Fibroblast of skin of right quadriceps (primary cell): ENCODE results near the gene CFAP61.
A peak's percentile ranks its signal among the peaks of the same experiment; 100 is the strongest.

Experiments
- DNase-seq: peaks from one replicate; pipeline ENCODE4 v3.0.0-alpha.2; 2013

CFAP61 gene

GRCh38 chr20:20188647-20189046, 136.3 kb downstream of the CFAP61 start:
- no peak for DNase-seq

GRCh38 chr20:20192366-20192765, 140.0 kb downstream of the CFAP61 start:
- DNase-seq: no peak

DNA sequence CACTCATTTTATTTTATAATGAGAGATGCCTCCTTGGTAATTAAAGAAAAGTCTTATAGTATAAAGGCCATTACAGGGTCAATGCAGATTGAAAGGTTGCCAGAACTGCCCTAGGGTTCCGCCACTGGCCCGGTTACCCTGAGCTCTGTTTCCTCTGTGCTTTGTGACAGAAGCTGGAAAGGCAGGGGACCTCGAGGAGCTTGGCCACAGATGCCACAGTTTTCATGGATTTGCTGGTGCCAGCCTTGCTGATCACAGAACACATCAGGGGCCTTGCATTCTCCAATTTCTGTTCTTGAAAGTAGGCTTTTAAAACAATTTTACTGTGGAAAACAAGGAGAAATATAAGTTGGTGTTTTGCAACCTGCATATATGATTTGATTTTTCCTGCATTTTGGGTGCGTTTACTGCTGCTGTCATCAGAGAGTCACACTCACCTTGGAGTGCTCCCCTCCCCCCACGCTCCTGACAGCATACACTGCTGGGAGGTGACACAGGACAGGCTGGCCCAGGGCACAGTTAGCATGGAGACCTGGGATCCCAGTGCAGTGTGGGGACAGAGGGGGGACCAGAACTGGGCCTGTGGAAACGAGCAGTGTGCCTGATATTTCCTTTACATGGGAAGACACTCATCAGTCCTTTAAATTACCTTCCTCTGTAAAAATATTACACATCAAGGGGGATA, 142.8 kb downstream of the CFAP61 start:
- DNase-seq: no peak

DNA sequence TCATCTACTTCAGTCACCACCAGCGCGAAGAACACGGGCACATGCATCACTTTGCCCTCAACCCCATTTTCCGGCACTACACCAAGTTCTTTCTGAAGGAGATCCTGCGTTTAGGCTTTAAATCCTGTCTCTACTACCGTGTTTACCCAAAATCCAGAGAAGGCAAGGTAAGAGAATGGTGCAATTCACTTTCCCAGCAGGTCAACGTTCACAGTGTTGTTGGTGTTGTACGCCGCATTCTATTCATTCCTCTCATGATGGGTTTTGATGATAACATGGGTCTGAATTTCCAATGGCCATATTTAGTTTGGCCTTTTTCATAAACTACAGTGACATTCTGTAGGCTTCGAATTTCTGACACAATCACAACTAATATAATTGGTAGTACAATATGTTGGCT, 144.3 kb downstream of the CFAP61 start:
- no peak for DNase-seq

- no peak for DNase-seq
Measured at GRCh38 chr20:20198011-20198410, 145.7 kb downstream of the CFAP61 start.

- DNase-seq: no peak
Measured at GRCh38 chr20:20199361-20200160, 147.2 kb downstream of the CFAP61 start.

GRCh38 chr20:20201124-20201523, 148.8 kb downstream of the CFAP61 start:
- DNase-seq: no peak

DNA sequence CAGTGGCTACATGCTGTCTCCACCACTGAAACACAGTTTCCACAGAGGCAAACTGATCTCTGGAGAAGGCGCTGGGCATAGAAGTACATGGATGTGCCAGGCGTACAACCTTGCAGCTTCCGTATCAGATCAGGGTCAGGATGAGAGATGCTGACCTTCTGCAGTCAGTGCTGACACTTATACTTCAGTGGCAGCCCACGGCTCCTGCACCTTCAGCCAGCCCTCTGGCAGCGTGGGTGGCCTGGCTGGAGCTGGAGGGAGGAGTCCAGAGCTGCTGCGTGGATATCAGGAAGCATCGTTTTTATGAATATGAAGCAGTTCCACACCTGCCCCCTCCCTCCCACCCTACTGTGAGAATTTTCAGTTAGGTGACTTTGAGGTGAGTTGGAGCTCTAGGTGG, 149.3 kb downstream of the CFAP61 start:
- DNase-seq: no peak

GRCh38 chr20:20202768-20203167, 150.4 kb downstream of the CFAP61 start:
- no peak for DNase-seq

DNA sequence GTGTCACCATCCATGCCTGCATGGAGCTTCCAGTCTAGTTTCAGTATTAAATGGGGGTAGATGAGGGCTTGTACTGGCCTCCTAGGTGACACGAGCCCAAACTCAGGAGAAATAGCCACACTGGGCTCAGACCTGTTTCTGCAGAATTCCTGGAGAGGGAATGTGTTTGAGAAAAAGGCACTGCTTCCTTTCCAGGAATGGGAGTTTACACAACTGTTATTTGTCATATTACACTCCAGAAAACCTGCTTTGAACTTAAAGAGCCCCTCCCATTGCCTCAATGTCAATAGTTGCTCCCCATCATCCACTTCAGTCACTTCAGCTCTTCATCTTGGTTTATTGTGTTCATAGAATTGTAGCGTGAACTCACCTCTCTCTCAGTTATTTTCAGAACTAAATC, 151.5 kb downstream of the CFAP61 start:
- DNase-seq: no peak

DNA sequence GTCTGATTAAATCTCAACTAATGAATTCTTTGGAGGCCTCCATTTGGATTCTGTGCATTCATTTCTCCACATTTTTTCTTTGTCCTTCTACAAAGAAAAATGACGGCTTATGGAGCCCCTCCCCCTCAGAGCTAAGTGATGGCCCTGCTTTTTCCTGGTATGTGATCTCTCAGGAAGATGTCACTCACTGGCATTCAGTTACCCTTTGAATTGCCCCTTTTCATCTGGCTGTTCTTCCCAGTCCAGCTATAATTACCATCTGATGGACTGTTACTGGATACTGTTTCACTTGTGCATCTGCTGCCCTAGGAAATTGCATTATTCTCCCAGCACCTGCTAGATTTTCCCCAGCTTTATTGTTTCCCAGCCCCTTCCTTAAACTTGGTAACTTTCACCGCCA, 151.9 kb downstream of the CFAP61 start:
- DNase-seq: no peak

DNA sequence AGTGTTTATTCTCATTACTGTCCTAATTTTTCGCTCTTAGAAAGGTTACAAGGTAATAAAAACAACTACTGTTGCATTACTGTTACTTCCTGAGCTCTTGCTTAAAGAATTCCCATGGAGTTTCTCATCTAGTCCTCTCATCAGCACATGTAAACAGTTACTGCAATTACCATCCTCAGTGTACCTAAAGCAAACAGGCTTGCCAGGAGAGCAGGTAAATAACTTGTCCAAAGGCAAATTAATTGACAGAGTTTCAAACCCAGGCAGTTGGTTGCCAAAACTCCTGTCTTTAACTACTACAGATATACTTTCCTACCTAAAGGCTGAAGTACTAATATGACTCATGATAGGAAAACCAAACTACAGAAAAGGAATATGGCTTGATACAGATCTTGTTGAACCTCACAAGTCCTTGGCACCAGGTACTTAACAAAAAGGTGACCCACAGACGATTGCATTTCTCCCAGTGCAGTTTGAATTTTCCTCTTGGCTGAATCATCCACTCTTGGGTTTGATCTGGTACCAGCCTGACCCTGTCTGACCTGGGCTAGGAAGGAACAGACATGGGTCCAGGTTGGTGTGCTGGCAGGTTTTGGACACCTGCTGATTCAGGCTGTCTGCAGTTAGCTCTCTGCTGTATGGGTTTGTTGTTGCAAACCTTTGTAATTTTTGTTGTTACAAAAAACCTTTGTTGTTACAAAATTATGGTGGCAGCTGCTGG, 153.0 kb downstream of the CFAP61 start:
- DNase-seq: no peak

- DNase-seq: no peak
Measured at GRCh38 chr20:20205862-20206236, 153.5 kb downstream of the CFAP61 start.

GRCh38 chr20:20206788-20207187, 154.5 kb downstream of the CFAP61 start:
- no peak for DNase-seq

GRCh38 chr20:20207291-20207690, 155.0 kb downstream of the CFAP61 start:
- DNase-seq: no peak

DNA sequence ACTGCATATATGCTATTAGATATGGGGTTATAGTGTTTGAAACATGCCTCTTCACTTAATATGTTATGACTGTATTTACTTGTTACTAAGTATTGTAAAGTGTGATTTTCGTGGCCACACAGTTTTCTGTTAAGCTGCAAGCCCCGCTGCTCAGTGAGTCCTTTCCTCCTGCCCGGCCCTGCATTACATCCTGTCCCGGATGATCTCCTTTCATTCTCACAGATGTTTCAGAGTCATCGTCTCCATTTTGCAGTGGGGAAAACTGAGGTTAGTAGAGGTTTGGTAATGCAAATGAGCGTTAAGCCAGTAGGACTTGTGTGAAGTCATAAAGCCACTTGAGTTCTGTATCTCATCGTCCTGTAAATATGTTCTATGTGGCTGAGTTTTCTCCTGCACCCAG, 155.5 kb downstream of the CFAP61 start:
- no peak for DNase-seq

DNA sequence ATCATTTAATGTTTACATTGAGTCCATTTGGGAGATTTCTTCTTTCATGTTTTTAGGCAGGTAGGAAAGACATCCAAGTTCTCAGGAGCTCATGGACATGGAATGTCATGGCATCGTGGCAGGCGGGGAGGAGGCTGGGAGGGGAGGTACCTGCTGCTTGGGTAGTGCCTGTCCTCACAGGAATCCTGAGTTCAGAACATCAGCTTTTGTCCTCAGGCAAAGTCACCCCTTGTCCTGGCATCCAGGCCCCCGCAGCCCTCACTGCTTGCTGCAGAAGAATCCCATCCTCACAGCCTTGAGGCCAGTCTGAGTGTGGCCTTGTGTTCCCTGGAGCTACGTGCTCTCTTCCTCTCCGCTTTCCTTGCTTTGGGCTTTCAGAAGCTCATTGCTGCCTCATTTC, 157.4 kb downstream of the CFAP61 start:
- no peak for DNase-seq

DNA sequence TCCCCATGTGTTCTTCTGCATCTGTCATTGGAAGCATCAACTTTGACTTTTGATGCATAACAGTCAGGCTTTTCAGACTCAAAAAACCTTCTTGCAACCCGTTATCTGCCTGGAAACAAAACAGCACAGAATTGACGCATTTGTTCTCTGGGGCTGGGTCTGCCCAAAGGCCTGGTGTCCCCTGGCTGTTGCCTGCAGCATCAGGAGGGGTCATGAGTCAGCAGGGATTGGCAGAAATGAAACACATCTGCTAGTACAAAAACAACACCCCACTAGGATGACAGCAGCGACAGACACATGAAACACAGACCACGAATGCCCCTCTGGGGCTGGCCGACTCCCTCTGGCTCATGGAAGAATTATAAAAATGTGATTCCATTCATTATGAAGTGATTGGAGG, 158.0 kb downstream of the CFAP61 start:
- no peak for DNase-seq

- DNase-seq: no peak
Measured at GRCh38 chr20:20210943-20211273, 158.6 kb downstream of the CFAP61 start.

GRCh38 chr20:20211274-20211987, 159.1 kb downstream of the CFAP61 start:
- DNase-seq: peak; percentile 10

DNA sequence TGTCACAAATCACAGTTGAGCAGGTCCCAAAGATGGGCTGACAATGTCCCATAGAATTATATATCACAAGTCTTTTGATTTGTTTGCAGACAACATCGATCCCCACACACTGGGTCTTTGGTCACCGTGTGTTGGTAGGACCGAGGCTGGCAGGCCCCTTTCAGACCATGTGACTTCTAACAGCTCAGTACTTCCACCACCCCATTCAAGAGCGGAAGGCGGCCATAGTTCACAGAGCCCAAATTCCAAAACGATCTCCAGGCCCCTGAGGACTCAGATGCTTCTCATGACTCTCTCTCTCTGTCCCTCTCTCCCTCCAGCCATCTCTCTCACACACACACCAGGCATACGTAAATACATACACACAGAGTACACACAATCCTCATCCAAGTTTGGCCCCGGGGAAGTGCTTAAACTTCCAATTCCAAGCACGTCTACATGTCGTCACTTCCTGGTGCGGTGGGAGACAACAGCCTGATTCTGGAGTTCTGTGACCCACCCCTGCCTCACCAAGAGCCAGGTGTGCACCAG, 159.7 kb downstream of the CFAP61 start:
- DNase-seq: no peak

GRCh38 chr20:20212675-20213096, 160.4 kb downstream of the CFAP61 start:
- no peak for DNase-seq

DNA sequence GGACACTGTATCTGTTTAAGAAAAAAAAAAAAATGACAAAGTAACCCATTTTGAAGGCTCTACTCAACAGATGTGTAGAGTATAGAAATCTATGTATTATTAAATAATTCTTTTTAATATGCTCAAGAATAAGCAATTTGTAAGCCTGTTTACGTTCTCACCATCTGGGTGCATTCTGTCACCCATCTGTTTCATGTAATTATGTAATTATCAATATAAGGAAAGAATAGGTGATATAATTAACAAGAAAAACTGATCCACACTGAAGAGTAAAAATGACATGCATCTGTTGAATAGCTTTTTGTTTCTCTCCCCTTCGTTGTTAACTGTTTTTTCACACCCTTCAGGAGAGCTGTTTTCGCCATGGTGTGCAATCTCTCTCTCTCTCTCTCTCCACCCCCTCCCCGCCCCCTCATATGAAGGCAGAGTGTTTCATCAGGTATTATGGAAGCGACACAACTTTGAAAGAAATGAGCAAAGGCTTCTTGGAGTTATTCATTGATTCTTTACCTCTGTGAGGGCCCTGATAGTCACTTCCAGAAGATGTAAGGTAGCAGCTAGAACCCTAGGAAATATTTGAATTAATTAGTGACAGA, 161.3 kb downstream of the CFAP61 start:
- no peak for DNase-seq
